NB4 (cell line): ENCODE data around the gene LRRTM4.

Source experiments
- DNase-seq: peaks from one replicate; pipeline ENCODE4 v3.0.0; 2010; ENCODE audit warnings: low read depth
- H3K4me3 ChIP-seq: one replicate; pipeline ENCODE4 v1.5.1; 2011; ENCODE audit warnings: mild to moderate bottlenecking, low read depth, low read length, moderate library complexity
- MYC ChIP-seq: IDR thresholded peaks from 2 replicates; pipeline ENCODE4 v1.6.1; 2011; ENCODE audit warnings: low read depth, low read length
- POLR2A ChIP-seq: IDR thresholded peaks from 2 replicates; pipeline ENCODE4 v1.6.1; 2011; ENCODE audit warnings: mild to moderate bottlenecking; ENCODE audit not compliant: insufficient read length; ENCODE audit errors: extremely low read depth
- TF ChIP-seq, protein P1 (sequence below): IDR thresholded peaks from 2 replicates; pipeline ENCODE4 v1.6.1; 2011; ENCODE audit warnings: low read depth, low read length
- TF ChIP-seq, protein P2 (sequence below): IDR thresholded peaks from one replicate; pipeline ENCODE4 v1.5.1; 2012; ENCODE audit warnings: low read depth, low read length

The LRRTM4 gene

DNA sequence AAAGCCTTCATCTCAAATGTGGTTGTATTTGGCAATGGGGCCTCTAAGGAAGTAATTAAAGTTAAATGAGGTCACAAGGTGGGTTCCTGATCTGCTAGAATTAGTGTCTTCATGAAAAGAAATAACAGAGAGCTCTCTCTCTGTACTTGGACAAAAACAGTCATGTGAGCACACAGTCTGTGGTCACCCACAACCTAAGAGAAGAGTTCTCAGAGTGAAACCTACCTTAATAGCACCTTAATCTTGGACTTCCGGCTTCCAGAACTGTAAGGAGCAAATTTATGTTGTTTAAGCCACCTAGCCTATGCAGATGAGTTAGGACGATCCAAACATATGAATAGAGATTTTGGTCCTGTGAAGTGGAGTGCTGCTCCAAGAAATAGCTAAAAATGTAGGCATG lies 758.9 kb downstream of the LRRTM4 start:
- no peak overlapping the region for H3K4me3 ChIP-seq
- TF ChIP-seq POLR2A (no peak), MYC (no peak)
- TF ChIP-seq, protein P1, sequence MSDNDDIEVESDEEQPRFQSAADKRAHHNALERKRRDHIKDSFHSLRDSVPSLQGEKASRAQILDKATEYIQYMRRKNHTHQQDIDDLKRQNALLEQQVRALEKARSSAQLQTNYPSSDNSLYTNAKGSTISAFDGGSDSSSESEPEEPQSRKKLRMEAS: no peak
- TF ChIP-seq, protein P2, sequence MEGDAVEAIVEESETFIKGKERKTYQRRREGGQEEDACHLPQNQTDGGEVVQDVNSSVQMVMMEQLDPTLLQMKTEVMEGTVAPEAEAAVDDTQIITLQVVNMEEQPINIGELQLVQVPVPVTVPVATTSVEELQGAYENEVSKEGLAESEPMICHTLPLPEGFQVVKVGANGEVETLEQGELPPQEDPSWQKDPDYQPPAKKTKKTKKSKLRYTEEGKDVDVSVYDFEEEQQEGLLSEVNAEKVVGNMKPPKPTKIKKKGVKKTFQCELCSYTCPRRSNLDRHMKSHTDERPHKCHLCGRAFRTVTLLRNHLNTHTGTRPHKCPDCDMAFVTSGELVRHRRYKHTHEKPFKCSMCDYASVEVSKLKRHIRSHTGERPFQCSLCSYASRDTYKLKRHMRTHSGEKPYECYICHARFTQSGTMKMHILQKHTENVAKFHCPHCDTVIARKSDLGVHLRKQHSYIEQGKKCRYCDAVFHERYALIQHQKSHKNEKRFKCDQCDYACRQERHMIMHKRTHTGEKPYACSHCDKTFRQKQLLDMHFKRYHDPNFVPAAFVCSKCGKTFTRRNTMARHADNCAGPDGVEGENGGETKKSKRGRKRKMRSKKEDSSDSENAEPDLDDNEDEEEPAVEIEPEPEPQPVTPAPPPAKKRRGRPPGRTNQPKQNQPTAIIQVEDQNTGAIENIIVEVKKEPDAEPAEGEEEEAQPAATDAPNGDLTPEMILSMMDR: no peak
- no peak for DNase-seq

DNA sequence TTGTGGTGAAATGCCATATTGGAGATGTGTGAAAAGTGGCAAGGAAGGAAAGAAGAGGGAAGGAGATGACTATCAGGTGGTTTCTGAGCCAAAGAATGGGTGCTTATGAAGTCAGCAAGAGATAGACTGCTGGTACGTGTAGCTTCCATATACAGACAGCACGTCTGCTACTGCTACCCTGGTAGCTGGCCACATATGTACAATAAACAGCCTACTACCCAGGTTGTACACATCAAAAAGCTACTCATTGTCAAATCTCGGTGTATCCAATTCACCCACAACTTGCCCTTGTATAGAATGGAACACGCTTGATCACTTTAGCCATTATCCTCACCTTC lies 761.8 kb downstream of the LRRTM4 start:
- DNase-seq: no peak
- H3K4me3 ChIP-seq: no peak overlapping the region
- TF ChIP-seq, protein P2: no peak

DNA sequence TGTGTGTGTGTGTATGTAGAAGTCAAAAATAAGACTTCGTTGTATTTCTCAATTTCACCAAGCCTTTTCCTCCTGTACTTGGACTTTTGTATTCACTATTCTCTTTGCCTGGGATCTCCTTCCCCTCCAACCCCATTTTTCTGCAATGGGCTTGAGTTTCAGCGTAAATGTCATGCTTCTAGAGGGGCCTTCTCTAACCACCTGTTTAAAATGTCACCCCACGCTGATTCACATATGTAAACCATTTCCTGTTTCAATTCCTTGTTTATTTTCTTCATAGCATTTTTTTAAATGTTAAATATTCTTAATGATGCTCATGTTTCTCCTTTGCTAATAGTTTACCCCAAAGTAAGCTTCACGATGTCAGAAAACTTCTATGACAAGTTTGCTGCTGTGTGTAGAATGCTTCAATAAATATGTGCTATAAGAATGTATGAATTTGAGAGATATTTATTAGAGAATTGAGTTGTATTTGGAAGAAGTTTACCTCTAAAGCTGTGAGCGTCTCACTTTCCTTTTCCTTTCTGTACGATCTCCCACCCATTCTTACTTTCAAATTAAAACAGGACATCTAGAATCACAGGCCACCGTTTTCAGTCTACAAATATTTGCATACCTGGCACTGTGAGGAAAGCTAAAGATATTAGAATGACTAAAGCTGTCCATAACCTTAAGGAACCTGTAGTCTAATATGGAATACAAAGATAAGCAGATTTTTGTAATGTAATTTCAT lies 762.4 kb downstream of the LRRTM4 start:
- no peak overlapping the region for H3K4me3 ChIP-seq
- DNase-seq: no peak
- TF ChIP-seq, protein P1: no peak
- TF ChIP-seq POLR2A: no peak
- TF ChIP-seq, protein P2: no peak

DNA sequence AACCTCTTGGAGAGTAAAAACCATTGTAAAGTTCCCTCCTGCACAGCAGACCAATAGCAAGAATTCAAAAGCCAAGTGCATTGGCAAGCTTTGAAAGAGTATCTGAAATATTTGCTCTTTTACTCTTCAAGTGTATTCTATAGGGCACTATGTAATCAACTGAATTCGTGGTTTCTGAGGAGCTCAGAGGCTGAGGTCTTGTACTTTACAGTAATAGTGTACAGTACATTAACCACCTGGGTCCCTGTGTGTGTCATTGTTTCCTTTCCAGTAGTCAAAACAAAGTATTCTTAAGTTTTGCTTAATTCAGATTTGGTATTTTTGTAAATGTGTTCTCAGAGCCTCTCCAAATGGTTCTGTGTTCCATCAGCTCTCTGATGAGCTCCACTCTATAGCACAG lies 769.7 kb downstream of the LRRTM4 start:
- H3K4me3 ChIP-seq: no peak overlapping the region
- TF ChIP-seq, protein P1: no peak
- TF ChIP-seq POLR2A (no peak), MYC (no peak)
- TF ChIP-seq, protein P2: no peak
- no peak for DNase-seq

DNA sequence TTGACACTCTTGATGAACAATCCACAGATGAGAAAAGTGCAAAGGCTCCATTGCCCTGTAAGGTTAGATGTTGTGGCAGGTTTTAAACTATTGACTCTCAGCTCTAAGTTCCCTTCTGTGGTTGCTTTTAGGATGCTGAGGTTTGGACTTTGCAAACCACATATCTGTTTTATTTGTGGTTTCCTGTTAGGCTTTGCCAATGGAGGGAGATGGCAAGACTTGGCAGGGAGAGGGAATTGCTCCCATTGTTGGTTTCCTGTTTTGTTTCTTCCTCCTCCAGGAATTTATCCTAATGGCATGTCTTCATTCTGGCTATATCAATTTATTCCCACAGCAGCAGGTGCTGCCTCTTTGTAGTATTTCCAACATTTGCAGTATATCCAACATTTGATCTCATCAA lies 772.3 kb downstream of the LRRTM4 start:
- H3K4me3 ChIP-seq: no peak overlapping the region
- TF ChIP-seq POLR2A (no peak), MYC (no peak)
- TF ChIP-seq, protein P2: no peak
- TF ChIP-seq, protein P1: no peak
- DNase-seq: peak; percentile 43
